ENCODE results near the gene FBXW4.

FBXW4 gene

GRCh38 chr10:101566333-101567164 lies 128.4 kb downstream of the FBXW4 start:
- TF ChIP-seq CTCF (conservative IDR thresholded peaks at IDR 0.05; ENCODE audit: control insufficient read depth, insufficient read depth, low read depth, low read length), result no peak
- DNase-seq (ENCODE audit: low read depth), result no peak
- no peak overlapping the region for H3K4me3 ChIP-seq (ENCODE audit: control insufficient read depth, low read depth, low read length)

GRCh38 chr10:101565936-101566332 lies 129.0 kb downstream of the FBXW4 start:
- no peak overlapping the region for H3K4me3 ChIP-seq (ENCODE audit: control insufficient read depth, low read depth, low read length)
- TF ChIP-seq CTCF (conservative IDR thresholded peaks at IDR 0.05; ENCODE audit: control insufficient read depth, insufficient read depth, low read depth, low read length), result no peak
- no peak for DNase-seq (ENCODE audit: low read depth)

GRCh38 chr10:101565370-101565900 lies 129.5 kb downstream of the FBXW4 start:
- H3K4me3 ChIP-seq (ENCODE audit: control insufficient read depth, low read depth, low read length), result no peak overlapping the region
- DNase-seq (ENCODE audit: low read depth), result no peak
- no peak for TF ChIP-seq CTCF (conservative IDR thresholded peaks at IDR 0.05; ENCODE audit: control insufficient read depth, insufficient read depth, low read depth, low read length)

- no peak for TF ChIP-seq CTCF (conservative IDR thresholded peaks at IDR 0.05; ENCODE audit: control insufficient read depth, insufficient read depth, low read depth, low read length)
- DNase-seq (ENCODE audit: low read depth), result no peak
- H3K4me3 ChIP-seq (ENCODE audit: control insufficient read depth, low read depth, low read length), result no peak overlapping the region
These were observed 130.4 kb downstream of the FBXW4 start for GRCh38 chr10:101564490-101564991.

- no peak for TF ChIP-seq CTCF (conservative IDR thresholded peaks at IDR 0.05; ENCODE audit: control insufficient read depth, insufficient read depth, low read depth, low read length)
- DNase-seq (ENCODE audit: low read depth), result no peak
- no peak overlapping the region for H3K4me3 ChIP-seq (ENCODE audit: control insufficient read depth, low read depth, low read length)
These were observed 131.4 kb downstream of the FBXW4 start for GRCh38 chr10:101563497-101564040.

- no peak for TF ChIP-seq CTCF (conservative IDR thresholded peaks at IDR 0.05; ENCODE audit: control insufficient read depth, insufficient read depth, low read depth, low read length)
- DNase-seq (ENCODE audit: low read depth), result no peak
- H3K4me3 ChIP-seq (ENCODE audit: control insufficient read depth, low read depth, low read length), result no peak overlapping the region
These were observed 132.0 kb downstream of the FBXW4 start for GRCh38 chr10:101563007-101563406.

All from fibroblast of mammary gland (primary cell).